Osteoblast (primary cell): ENCODE results near the gene ZFHX3. TPM values are rescaled to one million over a fixed set of nuclear protein-coding genes. Genes with fewer than 3 reads are reported as not detected.

Experiments used
- DNase-seq: peaks from one replicate; pipeline ENCODE4 v3.0.0; 2011; ENCODE audit warnings: low spot score, mixed read lengths; ENCODE audit not compliant: insufficient read length; ENCODE audit errors: missing footprints
- H2AFZ ChIP-seq: 2 replicates; pipeline ENCODE4 v1.6.0; 2011; ENCODE audit warnings: mild to moderate bottlenecking, low read length
- H3K27ac ChIP-seq: 2 replicates; pipeline ENCODE4 v1.5.1; 2011; ENCODE audit warnings: mild to moderate bottlenecking, low read depth, low read length, moderate library complexity
- H3K27me3 ChIP-seq: 2 replicates; pipeline ENCODE4 v1.6.0; 2012; ENCODE audit warnings: mild to moderate bottlenecking, control low read depth, inconsistent platforms, low read length, moderate library complexity; ENCODE audit not compliant: insufficient read depth
- H3K36me3 ChIP-seq: 2 replicates; pipeline ENCODE4 v1.5.1; 2011; ENCODE audit warnings: mild to moderate bottlenecking, low read length, control low read depth, moderate library complexity; ENCODE audit not compliant: insufficient read depth
- H3K4me1 ChIP-seq: 2 replicates; pipeline ENCODE4 v1.5.1; 2011; ENCODE audit warnings: mild to moderate bottlenecking, low read length, control low read depth, moderate library complexity; ENCODE audit not compliant: insufficient read depth
- H3K4me2 ChIP-seq: 2 replicates; pipeline ENCODE4 v1.6.0; 2011; ENCODE audit warnings: mild to moderate bottlenecking, low read length; ENCODE audit not compliant: insufficient read depth
- H3K4me3 ChIP-seq: fragments of 200-600 bp; sonication (generic); 3 replicates; pipeline ENCODE4 v1.5.1; 2012; ENCODE audit warnings: mild to moderate bottlenecking, low read length, inconsistent platforms; ENCODE audit not compliant: insufficient read depth
- H3K79me2 ChIP-seq: 2 replicates; pipeline ENCODE4 v1.6.0; 2012; ENCODE audit warnings: mild to moderate bottlenecking, low read length, control low read depth, inconsistent platforms; ENCODE audit not compliant: insufficient read depth
- H3K9me3 ChIP-seq: 2 replicates; pipeline ENCODE4 v1.5.1; 2011; ENCODE audit warnings: low read depth, low read length, control low read depth
- H4K20me1 ChIP-seq: 2 replicates; pipeline ENCODE4 v1.6.0; 2012; ENCODE audit warnings: mild to moderate bottlenecking, low read length, control low read depth; ENCODE audit not compliant: insufficient read depth
- CTCF ChIP-seq: IDR thresholded peaks from 2 replicates; pipeline ENCODE4 v1.5.1; 2011; ENCODE audit warnings: mild to moderate bottlenecking, low read depth, low read length, moderate library complexity; ENCODE audit errors: extremely low read depth
- total RNA-seq: library from RNA; depleted of rRNA; stranded (reverse); fragments of >200 nt; gene quantifications from 2 replicates; pipeline ENCODE4 v1.2.3, GENCODE V29; 2012

Gene ZFHX3
- total RNA-seq, 1 donor = 14.5 TPM

- H3K4me3 ChIP-seq = no peak overlapping the region
- no peaks in the 10 kb centered on the region for H3K79me2 ChIP-seq
- H3K4me1 ChIP-seq = no peaks in the 10 kb centered on the region
- DNase-seq = no peak
- no peak overlapping the region for H3K4me2 ChIP-seq
- H3K27ac ChIP-seq = no peak overlapping the region
- no peaks in the 10 kb centered on the region for H4K20me1 ChIP-seq
- peaks cover 9% of the 10 kb centered on the region for H3K36me3 ChIP-seq
- TF ChIP-seq CTCF = no peak
- no peak overlapping the region for H2AFZ ChIP-seq
- H3K27me3 ChIP-seq = no peaks in the 10 kb centered on the region
- no peaks in the 10 kb centered on the region for H3K9me3 ChIP-seq
These were observed 240.7 kb downstream of the ZFHX3 start for GRCh38 chr16:72807245-72807644.

- TF ChIP-seq CTCF = no peak
- H3K4me2 ChIP-seq = no peak overlapping the region
- no peaks in the 10 kb centered on the region for H3K4me1 ChIP-seq
- H4K20me1 ChIP-seq = no peaks in the 10 kb centered on the region
- H3K27ac ChIP-seq = no peak overlapping the region
- no peaks in the 10 kb centered on the region for H3K79me2 ChIP-seq
- H3K4me3 ChIP-seq = no peak overlapping the region
- H2AFZ ChIP-seq = no peak overlapping the region
- no peaks in the 10 kb centered on the region for H3K36me3 ChIP-seq
- no peak for DNase-seq
- H3K27me3 ChIP-seq = no peaks in the 10 kb centered on the region
- no peaks in the 10 kb centered on the region for H3K9me3 ChIP-seq
These were observed 242.4 kb downstream of the ZFHX3 start for GRCh38 chr16:72805486-72805885.

- H3K4me2 ChIP-seq = no peak overlapping the region
- H3K4me1 ChIP-seq = no peaks in the 10 kb centered on the region
These were observed 247.3 kb downstream of the ZFHX3 start for GRCh38 chr16:72800524-72801161.

GRCh38 chr16:72798264-72798663 is 249.7 kb downstream of the ZFHX3 start:
- H3K4me1 ChIP-seq = no peaks in the 10 kb centered on the region
- no peaks in the 10 kb centered on the region for H3K9me3 ChIP-seq
- no peaks in the 10 kb centered on the region for H4K20me1 ChIP-seq
- no peak for DNase-seq
- no peaks in the 10 kb centered on the region for H3K27me3 ChIP-seq
- no peak overlapping the region for H3K4me3 ChIP-seq
- peaks cover 2% of the 10 kb centered on the region for H3K79me2 ChIP-seq
- no peak overlapping the region for H3K4me2 ChIP-seq
- H3K27ac ChIP-seq = no peak overlapping the region
- peaks cover 62% of the 10 kb centered on the region for H3K36me3 ChIP-seq
- H2AFZ ChIP-seq = no peak overlapping the region
- no peak for TF ChIP-seq CTCF

More at GRCh38 chr16:72800524-72801161, 247.3 kb downstream of the ZFHX3 start:
- H3K4me3 ChIP-seq = no peak overlapping the region
- no peaks in the 10 kb centered on the region for H3K9me3 ChIP-seq
- no peak overlapping the region for H3K27ac ChIP-seq
- TF ChIP-seq CTCF = no peak
- no peak for DNase-seq
- no peaks in the 10 kb centered on the region for H3K27me3 ChIP-seq
- no peaks in the 10 kb centered on the region for H3K79me2 ChIP-seq
- H4K20me1 ChIP-seq = no peaks in the 10 kb centered on the region
- H2AFZ ChIP-seq = no peak overlapping the region
- H3K36me3 ChIP-seq = peaks cover 41% of the 10 kb centered on the region
